Heart left ventricle (tissue), 16 donors: ENCODE measurements around the gene USP48. TPM values are rescaled to one million over a fixed set of nuclear protein-coding genes. Genes with fewer than 3 reads are reported as not detected.
A peak's percentile ranks its signal among the peaks of the same experiment; 100 is the strongest.

Experiments
- ATAC-seq, 4 donors: fragments of 200-7000 bp; cut with Tn5 transposase; one replicate each; pipeline ENCODE4 v1.9.1; 2020 to 2022; ENCODE audit warnings: moderate library complexity in 4 of 4, mild to moderate bottlenecking in 3 of 4, moderate number of reproducible peaks in 1 of 4
- DNase-seq, 5 donors: peaks; one replicate each; pipeline ENCODE4 v3.0.0-alpha.2; 2020
- H3K27ac ChIP-seq, 12 donors: fragments of 200-600 bp; sonication (generic) in 4 of 12; one replicate each; pipeline versions ENCODE4 v1.5.0 to v1.8.0; 2016 to 2022; ENCODE audit warnings: mild to moderate bottlenecking in 2 of 12
- H3K27me3 ChIP-seq, 9 donors: fragments of 200-600 bp; sonication (generic) in 2 of 9; one replicate each; pipeline versions ENCODE4 v1.5.1 to v1.8.0; 2016 to 2022; ENCODE audit warnings: mild to moderate bottlenecking in 3 of 9
- H3K36me3 ChIP-seq, 9 donors: fragments of 200-600 bp; sonication (generic) in 2 of 9; one replicate each; pipeline versions ENCODE4 v1.5.0 to v1.8.0; 2018 to 2022; ENCODE audit warnings: mild to moderate bottlenecking in 2 of 9
- H3K4me1 ChIP-seq, 12 donors: fragments of 200-600 bp; sonication (generic) in 4 of 12; one replicate each; pipeline versions ENCODE4 v1.5.0 to v1.8.0; 2016 to 2022; ENCODE audit warnings: mild to moderate bottlenecking in 3 of 12
- H3K4me3 ChIP-seq, 12 donors: fragments of 200-600 bp; sonication (generic) in 4 of 12; one replicate each; pipeline versions ENCODE4 v1.5.0 to v1.8.0; 2017 to 2022; ENCODE audit warnings: mild to moderate bottlenecking in 9 of 12, moderate library complexity in 4 of 12
- H3K9me3 ChIP-seq, 12 donors: fragments of 200-600 bp; sonication (generic) in 4 of 12; one replicate each; pipeline versions ENCODE4 v1.5.0 to v1.8.0; 2016 to 2022; ENCODE audit warnings: mild to moderate bottlenecking in 1 of 12
- POLR2A ChIP-seq, 2 donors: fragments of 450-650 bp; IDR thresholded peaks; one replicate each; pipeline ENCODE4 v1.6.1; 2017; ENCODE audit warnings: antibody characterized with exemption in 2 of 2, mild to moderate bottlenecking in 2 of 2, moderate library complexity in 2 of 2
- WGBS, 4 donors: extraction: QIAGEN DNeasy Blood & Tissue Kit in 2 of 4; methylation state at CpG; one replicate each; pipeline versions ENCODE4 v1.1.5 to v1.1.7; 2013 to 2018; 5-methylcytosine and 5-hydroxymethylcytosine counted together
- intact Hi-C, 10 donors: fragments of 100-400 bp; cut with DNase I; formaldehyde crosslinking; loops; one replicate each; pipeline versions ENCODE4 v1.11.1 to v1.14.2; 2022
- polyA plus RNA-seq, 2 donors: library from polyadenylated mRNA; stranded (reverse); fragments of 200-250 nt; gene quantifications; one replicate each; pipeline ENCODE4 v1.2.3, GENCODE V29; 2013
- total RNA-seq, 9 donors: library from RNA; depleted of rRNA in 2 of 9; stranded (reverse); fragments of >200 nt in 2 of 9; fragmentation: NEBNext Ultra II Directional in 3 of 9; extraction: Animal tissue kit (Norgen Biotek cat#: 25700) in 3 of 9; gene quantifications; one replicate each; pipeline versions ENCODE4 v1.1.0 to v1.2.4, GENCODE V29; 2016 to 2023
- TF ChIP-seq, protein P1 (sequence below), 12 donors: fragments of 200-600 bp; sonication (generic) in 4 of 12; IDR thresholded peaks; one replicate each; pipeline versions ENCODE4 v1.5.0 to v1.8.0; 2018 to 2022; ENCODE audit warnings: antibody characterized with exemption in 12 of 12, mild to moderate bottlenecking in 5 of 12
- donor health status: ischemic (EF 13 %, LVEDD 7.1; RV severe dilation, severe dysfunction).
- donor health status: healthy with polysubstance abuse.
- donor health status: DM: no; HTN: yes; CAD: no.
- donor health status: DM: no; HTN: no; CAD: no.
- donor health status: ischemic (EF 25% LVEDD 6.9; RV normal size, moderate dysfunction).
- donor health status: ischemic (EF 25% LVEDD 5.7; RV mildly dilated, moderate dysfunction).
- donor health status: healthy.
- donor health status: DM: yes; HTN: yes; CAD: no.
- donor health status: ischemic (EF 35%, LVEDD 5.7; RV mildly dilated, moderate dysfunction).
- donor health status: nonischemic (EF 11% LVEDD 7.7; RV severe dilation, severe dysfunction).
- donor health status: DM: yes; HTN: yes; CAD: no.
- donor health status: PGD.
- donor health status: ischemic (EF 29% LVEDD 5.4; RV normal size, mild dysfunction).
- donor health status: nonischemic (EF 23%, LVEDD 6.1; RV moderate dilation, normal function).

The USP48 gene
- total and polyA plus RNA-seq, 11 donors, result 17.3 to 45.5 (median 38.8) TPM

- DNase-seq, result peak in 1 of 5 donors; percentile 48
- H3K27ac ChIP-seq, result no peak overlapping the region
- TF ChIP-seq POLR2A (IDR thresholded peaks at IDR 0.05), result no peak
- TF ChIP-seq, protein P1, sequence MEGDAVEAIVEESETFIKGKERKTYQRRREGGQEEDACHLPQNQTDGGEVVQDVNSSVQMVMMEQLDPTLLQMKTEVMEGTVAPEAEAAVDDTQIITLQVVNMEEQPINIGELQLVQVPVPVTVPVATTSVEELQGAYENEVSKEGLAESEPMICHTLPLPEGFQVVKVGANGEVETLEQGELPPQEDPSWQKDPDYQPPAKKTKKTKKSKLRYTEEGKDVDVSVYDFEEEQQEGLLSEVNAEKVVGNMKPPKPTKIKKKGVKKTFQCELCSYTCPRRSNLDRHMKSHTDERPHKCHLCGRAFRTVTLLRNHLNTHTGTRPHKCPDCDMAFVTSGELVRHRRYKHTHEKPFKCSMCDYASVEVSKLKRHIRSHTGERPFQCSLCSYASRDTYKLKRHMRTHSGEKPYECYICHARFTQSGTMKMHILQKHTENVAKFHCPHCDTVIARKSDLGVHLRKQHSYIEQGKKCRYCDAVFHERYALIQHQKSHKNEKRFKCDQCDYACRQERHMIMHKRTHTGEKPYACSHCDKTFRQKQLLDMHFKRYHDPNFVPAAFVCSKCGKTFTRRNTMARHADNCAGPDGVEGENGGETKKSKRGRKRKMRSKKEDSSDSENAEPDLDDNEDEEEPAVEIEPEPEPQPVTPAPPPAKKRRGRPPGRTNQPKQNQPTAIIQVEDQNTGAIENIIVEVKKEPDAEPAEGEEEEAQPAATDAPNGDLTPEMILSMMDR (IDR thresholded peaks at IDR 0.05), result no peak
- 53 to 62% (median 56%) methylated on average over 3 of the region's 3 CpGs for WGBS, 4 donors
- H3K4me1 ChIP-seq, result peaks cover 0 to 15% (median 0%) of the 10 kb centered on the region in 12 donors
- H3K9me3 ChIP-seq, result no peaks in the 10 kb centered on the region
- no peak overlapping the region for H3K4me3 ChIP-seq
- intact Hi-C loops, result loop anchor here in 2 of 10 donors (1.0 to 5.0 kb wide), 2 partner anchors 34 to 47 kb away; partner anchors contain the start of gene USP48 (in 1 of the 2)
- peak in 2 of 4 donors; percentile 50 to 71 for ATAC-seq
- H3K36me3 ChIP-seq, result peaks cover 0 to 100% (median 91%) of the 10 kb centered on the region in 9 donors
- H3K27me3 ChIP-seq, result no peaks in the 10 kb centered on the region
Observed at GRCh38 chr1:21749109-21749508, 33.8 kb downstream of the USP48 start.

DNA sequence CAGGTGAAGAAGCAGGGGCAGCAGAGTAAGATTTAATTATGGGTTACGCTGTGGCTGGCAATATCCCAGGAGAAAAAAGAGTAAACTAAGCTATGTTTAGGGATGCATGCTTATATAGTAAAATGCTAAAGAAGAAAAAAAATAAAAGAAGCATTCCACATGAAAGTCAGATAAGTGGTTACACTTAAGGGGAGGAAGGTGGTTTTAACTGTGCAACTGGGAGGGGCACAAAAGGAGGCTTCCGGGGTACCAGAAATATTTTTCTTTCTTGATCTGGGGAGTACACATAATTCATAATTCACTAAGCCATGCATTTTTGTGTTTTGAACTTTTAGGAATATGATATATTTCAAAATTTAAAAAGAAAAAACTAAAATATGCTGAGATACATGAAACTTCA, 39.5 kb downstream of the USP48 start:
- no peak for TF ChIP-seq POLR2A (IDR thresholded peaks at IDR 0.05)
- TF ChIP-seq, protein P1 (IDR thresholded peaks at IDR 0.05), result no peak
- H3K36me3 ChIP-seq, result peaks cover 0 to 95% (median 84%) of the 10 kb centered on the region in 9 donors
- WGBS, 4 donors, result 93 to 100% (median 97%) methylated on average over 2 of the region's 2 CpGs

DNA sequence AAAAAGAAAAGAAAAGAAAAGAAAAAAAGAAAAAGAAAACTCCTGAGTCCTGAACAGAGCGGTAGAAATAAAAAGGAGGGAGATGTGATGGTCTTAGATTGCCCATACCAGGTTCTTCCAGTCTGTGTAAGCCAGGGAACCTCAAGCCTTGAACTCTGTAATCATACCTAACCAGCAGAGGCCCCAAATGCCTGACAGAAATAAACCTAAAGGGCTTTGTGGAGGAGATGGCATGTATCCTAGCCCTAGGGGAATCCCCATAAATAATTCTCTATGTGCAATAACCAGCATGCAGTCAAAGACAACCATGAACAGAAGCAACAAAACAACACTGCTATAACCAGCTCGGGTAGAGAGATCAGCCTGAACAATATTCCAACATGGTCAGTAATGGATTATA, 40.4 kb downstream of the USP48 start:
- ATAC-seq (peak in 3 of 4 donors; percentile 36 to 85 (median 67)), DNase-seq (no peak)
- intact Hi-C loops, result loop anchor here in 1 of 10 donors (2.0 kb wide), 1 partner anchor 36 kb away; no protein-coding TSS in a partner anchor
- Histone ChIP-seq H3K36me3 (peaks cover 0 to 90% (median 75%) of the 10 kb centered on the region in 9 donors), H3K27ac (no peak overlapping the region), H3K4me3 (no peak overlapping the region), H3K4me1 (peaks cover 0 to 4% (median 0%) of the 10 kb centered on the region in 12 donors), H3K27me3 (no peaks in the 10 kb centered on the region), H3K9me3 (no peaks in the 10 kb centered on the region)
- WGBS, 4 donors, result 77 to 81% (median 78%) methylated on average over 2 of the region's 2 CpGs
- no peak for TF ChIP-seq POLR2A (IDR thresholded peaks at IDR 0.05)
- TF ChIP-seq, protein P1 (IDR thresholded peaks at IDR 0.05), result peak in 1 of 12 donors; percentile 17

More for the DNA sequence above, 39.5 kb downstream of the USP48 start:
- H3K9me3 ChIP-seq, result no peaks in the 10 kb centered on the region
- intact Hi-C loops, result loop anchor here in 1 of 10 donors (2.0 kb wide), 1 partner anchor 37 kb away; no protein-coding TSS in a partner anchor
- no peak overlapping the region for H3K27ac ChIP-seq
- peaks cover 0 to 4% (median 0%) of the 10 kb centered on the region in 12 donors for H3K4me1 ChIP-seq
- ATAC-seq (no peak), DNase-seq (no peak)
- H3K27me3 ChIP-seq, result no peaks in the 10 kb centered on the region
- no peak overlapping the region for H3K4me3 ChIP-seq

GRCh38 chr1:21741206-21741605, 41.7 kb downstream of the USP48 start:
- no peak for TF ChIP-seq POLR2A (IDR thresholded peaks at IDR 0.05)
- TF ChIP-seq, protein P1 (IDR thresholded peaks at IDR 0.05), result no peak
- peaks cover 0 to 4% (median 0%) of the 10 kb centered on the region in 12 donors for H3K4me1 ChIP-seq
- intact Hi-C loops, result no loop called here
- ATAC-seq (no peak), DNase-seq (no peak)
- 93 to 98% (median 97%) methylated on average over 2 of the region's 2 CpGs for WGBS, 4 donors
- H3K27ac ChIP-seq, result no peak overlapping the region
- H3K4me3 ChIP-seq, result no peak overlapping the region
- no peaks in the 10 kb centered on the region for H3K9me3 ChIP-seq
- no peaks in the 10 kb centered on the region for H3K27me3 ChIP-seq
- H3K36me3 ChIP-seq, result peaks cover 0 to 90% (median 71%) of the 10 kb centered on the region in 9 donors
